ENCODE data around the gene SOAT1. TPM values are rescaled to one million over a fixed set of nuclear protein-coding genes. Genes with fewer than 3 reads are reported as not detected.
"Not testable (repeated sequence)": the region's sequence is repeated elsewhere in the genome, so short reads cannot be mapped to it uniquely, and the experiment has no call there.

The SOAT1 gene
- total RNA-seq, 1 experiment from 2014 or later, result 35.9 TPM

- no peak for DNase-seq (ENCODE audit: low read depth)
Measured at GRCh38 chr1:179352236-179352635, 58.6 kb downstream of the SOAT1 start.

GRCh38 chr1:179353546-179353945 is 59.9 kb downstream of the SOAT1 start:
- peak; percentile 13 for DNase-seq (ENCODE audit: low read depth)

GRCh38 chr1:179361631-179362030 is 68.0 kb downstream of the SOAT1 start:
- peak; percentile 15 for DNase-seq (ENCODE audit: low read depth)

GRCh38 chr1:179365342-179366092 is 71.9 kb downstream of the SOAT1 start, which contains the start of gene AXDND1:
AXDND1 (plus strand) TSS chr1:179365971; CDS start chr1:179366510, 539 bp downstream.
- peak; percentile 89 for DNase-seq (ENCODE audit: low read depth)

GRCh38 chr1:179366093-179366800 is 72.7 kb downstream of the SOAT1 start:
- DNase-seq (ENCODE audit: low read depth), result peak; percentile 22

GRCh38 chr1:179369751-179370341 is 76.2 kb downstream of the SOAT1 start:
- peak; percentile 69 for DNase-seq (ENCODE audit: low read depth)

- no peak for DNase-seq (ENCODE audit: low read depth)
Measured at GRCh38 chr1:179372160-179372559, 78.6 kb downstream of the SOAT1 start.

GRCh38 chr1:179376223-179376622 is 82.6 kb downstream of the SOAT1 start:
- no peak for DNase-seq (ENCODE audit: low read depth)

GRCh38 chr1:179380299-179380698 is 86.7 kb downstream of the SOAT1 start:
- no peak for DNase-seq (ENCODE audit: low read depth)

- DNase-seq (ENCODE audit: low read depth), result no peak
Measured at GRCh38 chr1:179384027-179384426, 90.4 kb downstream of the SOAT1 start.

GRCh38 chr1:179385510-179385909 is 91.9 kb downstream of the SOAT1 start:
- DNase-seq (ENCODE audit: low read depth), result no peak

- DNase-seq (ENCODE audit: low read depth), result no peak
Measured at GRCh38 chr1:179393721-179394120, 100.1 kb downstream of the SOAT1 start.

- not testable (repeated sequence) for DNase-seq (ENCODE audit: low read depth)
Measured at GRCh38 chr1:179399399-179399798, 105.8 kb downstream of the SOAT1 start.

Other genes starting within 250 kb of the SOAT1 start
- 20.6 and 52.6 TPM in 2 replicates for gene TOR3A, start 211.7 kb upstream of the SOAT1 start, total RNA-seq (2014; rRNA removed; shearing (Covaris generic))
- 17.3 and 38.3 TPM in 2 replicates for gene ABL2, start 64.1 kb upstream of the SOAT1 start, total RNA-seq (2014; rRNA removed; shearing (Covaris generic))
- gene AXDND1, start 72.2 kb downstream of the SOAT1 start, total RNA-seq (2014; rRNA removed; shearing (Covaris generic)), result 3.1 TPM in 1 of 2 replicates, not detected in the other

Measured in M059J (cell line).